RKO (cell line): ENCODE measurements around the gene RPP14.
"Not testable (repeated sequence)": the region's sequence is repeated elsewhere in the genome, so short reads cannot be mapped to it uniquely, and the experiment has no call there.

Experiments used
- DNase-seq: peaks from one replicate; pipeline ENCODE4 v3.0.0-alpha.2; 2016; ENCODE audit warnings: low spot score

The RPP14 gene

DNA sequence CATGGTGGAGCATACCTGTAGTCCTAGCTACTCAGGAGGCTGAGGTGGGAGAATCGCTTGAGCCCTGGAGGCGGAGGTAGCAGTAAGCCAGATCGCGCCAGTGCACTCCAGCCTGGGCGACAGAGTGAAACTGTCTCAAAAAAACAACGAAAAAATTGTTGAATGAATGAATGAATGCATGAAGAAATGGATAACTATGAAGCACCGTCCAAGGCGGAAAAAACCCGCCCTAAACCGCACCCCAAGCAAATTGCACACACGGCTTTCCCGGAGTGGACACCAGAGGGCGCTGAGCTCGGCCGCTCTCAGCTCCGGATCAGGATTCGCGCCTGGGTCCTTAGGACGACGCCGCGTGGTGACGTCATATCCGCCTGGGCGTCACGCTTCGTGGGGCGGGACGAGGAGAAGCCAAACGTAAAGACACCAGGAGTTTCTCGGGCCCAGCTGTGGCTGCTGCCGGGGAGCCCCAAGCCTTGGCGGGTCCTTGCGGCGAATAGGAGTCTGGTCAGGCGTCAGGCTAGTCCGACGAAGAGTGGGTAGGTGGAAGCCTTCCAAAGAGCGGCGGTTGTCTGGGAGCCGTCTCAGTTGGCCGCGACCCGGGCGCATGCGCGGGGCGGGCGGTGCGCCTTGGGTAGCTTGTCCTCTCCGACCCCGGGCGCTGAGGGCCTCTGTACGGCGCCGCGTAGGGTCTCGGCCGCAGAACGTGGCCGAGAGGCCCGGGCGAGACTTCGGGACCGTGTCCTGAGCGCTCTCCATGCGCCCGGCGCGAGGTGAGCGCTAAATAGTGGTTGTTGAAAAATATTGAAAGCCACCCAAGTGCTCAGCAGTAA, at the start of gene RPP14, which contains the start of gene HTD2:
Gene RPP14 (plus strand): TSS at position 364 of the 830 bp plus-strand sequence. CDS start 4,085 bp downstream, outside the sequence.
Gene HTD2 (plus strand): TSS at position 639 of the 830 bp plus-strand sequence. CDS start 11,094 bp downstream, outside the sequence.
- peak; percentile 96 for DNase-seq

DNA sequence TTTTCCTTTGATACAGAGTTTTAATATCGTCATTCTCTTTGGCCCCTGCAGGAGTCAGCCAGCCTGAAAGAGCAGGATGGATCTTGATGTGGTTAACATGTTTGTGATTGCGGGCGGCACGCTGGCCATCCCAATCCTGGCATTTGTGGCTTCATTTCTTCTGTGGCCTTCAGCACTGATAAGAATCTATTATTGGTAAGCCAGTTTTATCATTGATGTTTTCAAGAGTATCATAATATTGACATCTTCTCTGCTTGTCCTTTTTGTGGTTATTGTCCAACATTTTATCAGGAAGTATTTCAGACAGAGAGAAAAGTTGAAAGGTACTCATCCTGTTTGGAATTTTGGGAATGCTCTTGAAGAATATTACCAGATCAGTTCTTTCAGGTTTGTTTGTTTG, 49.5 kb upstream of the RPP14 start:
- no peak for DNase-seq

DNA sequence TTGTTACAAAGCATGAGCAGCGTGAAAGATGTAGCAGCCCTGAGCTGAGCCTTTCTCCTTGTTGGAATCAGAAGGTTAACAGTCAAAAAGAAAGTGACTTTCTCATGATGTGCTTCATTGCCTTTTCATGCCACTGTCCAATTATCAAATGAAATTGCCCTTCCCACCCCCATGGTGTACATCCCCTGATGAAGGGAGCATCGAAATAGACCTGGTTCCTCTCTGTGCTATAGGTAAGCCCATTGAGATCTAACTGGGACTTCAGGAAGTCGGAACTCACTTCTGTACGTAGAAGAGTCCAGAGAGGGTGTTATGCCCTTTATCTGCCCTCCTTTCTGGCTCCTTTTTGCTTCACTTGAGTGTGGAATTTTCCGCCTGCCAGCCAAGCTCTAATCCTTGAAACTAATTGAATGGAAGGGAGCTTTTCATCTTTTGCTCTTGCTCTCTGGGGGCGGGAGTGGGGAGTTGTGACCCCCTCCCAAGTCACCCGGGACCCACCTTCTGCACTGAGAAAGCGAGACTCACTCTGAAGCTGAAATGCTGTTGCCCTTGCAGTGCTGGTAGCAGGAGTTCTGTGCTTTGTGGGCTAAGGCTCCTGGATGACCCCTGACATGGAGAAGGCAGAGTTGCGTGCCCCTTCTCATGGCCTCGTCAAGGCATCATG, 47.5 kb upstream of the RPP14 start:
- no peak for DNase-seq

DNA sequence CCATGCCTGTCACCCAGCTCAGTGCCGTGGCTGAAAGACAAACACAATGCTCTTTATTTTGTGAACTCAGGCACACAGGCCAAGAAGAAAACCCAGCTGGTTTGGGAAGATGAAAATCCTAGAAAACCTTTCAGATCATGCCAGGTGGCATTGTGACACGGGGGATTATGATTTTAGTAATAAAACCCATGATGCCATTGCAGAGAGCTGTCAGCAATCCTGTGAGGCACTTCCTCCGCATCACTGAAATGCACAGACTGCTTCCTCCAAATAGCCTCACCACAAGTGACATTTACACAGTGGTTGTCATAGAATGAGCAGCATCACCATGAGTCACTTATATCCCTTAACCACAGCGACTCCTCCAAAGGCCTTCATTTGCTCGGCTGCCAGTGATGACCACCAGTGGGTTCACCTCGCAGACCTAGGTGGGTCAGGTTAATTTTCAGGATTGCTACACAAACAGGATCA, 45.7 kb upstream of the RPP14 start:
- peak; percentile 86 for DNase-seq

DNA sequence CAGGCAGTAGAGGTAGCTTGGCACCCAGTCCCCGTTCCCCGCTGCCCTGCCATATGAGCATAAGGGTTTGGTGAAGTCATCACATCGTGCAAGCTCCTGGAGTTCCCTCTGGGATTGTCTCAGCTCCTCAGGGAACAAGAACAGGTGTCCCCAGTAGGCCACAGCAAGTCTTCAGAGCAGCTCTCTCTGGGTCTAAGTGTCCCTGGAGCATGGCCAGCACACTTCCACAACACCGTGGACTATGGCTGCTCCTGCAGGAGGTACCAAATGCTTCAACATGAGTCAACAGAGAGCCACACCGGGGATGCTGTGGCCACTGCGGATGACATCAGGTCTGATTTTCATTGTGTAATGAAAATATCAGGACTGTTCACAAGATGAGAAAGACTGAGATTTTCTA, 45.3 kb upstream of the RPP14 start:
- DNase-seq = no peak

DNA sequence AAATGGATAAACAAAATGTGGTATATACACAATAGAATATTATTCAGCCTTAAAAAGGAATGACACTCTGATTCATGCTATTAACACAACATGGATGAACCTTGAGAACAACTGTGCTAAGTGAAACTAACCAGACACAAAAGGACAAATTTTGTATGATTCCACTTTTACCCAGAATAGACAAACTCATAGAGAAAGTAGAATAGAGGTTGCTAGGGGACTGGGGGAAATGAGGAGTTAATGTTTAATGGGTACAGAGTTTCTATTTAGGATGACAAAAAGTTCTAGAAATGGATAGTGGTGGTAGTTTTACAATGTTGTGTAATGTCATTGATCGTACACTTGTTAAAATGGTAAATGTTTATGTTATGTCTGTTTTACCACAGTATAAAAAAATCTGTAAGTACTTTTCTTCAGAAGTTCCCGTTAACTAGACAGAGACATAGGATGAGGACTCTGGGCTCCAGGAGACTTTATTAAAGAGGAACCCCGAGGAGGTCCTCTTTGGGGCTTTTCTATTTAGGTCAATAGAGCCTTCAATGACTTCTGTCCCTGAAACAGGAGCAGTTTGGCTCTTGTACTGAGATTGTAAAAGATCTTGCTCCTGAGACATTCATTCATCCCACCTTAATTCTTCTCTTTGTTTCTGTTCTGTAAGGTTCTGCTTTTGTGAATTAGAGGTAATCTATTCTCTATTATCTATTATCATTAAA, 43.9 kb upstream of the RPP14 start:
- DNase-seq = no peak

DNA sequence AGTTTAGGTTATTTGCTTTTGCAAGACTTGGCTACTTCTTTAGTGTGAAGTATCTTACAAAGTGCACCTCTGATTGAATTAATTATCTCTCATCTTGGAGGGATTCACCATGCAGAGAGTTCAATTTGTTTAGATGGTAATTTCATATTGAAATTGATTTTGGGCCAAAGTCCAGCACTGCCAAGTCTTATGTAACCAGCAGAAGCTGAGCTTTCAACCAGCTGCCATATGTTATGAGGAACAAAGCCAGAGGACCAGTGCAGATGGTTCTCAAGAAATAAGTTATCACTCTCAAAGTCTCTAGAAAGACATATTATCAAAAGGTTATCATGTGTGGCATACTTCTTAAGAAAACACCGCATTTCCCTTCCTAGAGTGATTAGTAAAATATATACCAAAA, 39.5 kb upstream of the RPP14 start:
- DNase-seq = no peak

DNA sequence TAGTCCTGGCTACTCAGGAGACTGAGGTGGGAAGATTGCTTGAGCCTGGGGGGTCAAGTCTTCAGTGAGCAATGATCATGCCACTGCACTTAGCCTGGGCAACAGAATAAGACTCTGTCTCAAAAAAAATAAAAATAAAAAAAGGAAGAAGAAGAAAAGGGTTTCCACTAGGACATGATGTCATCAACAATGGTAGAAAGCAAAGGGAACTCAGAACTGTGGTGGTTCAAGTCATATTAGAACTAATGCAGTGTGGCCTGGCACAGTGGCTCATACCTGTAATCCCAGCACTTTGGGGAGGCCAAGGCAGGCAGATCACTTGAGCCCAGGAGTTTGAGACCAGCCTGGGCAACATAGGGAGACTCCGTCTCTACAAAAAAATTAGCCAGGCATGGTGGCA, 38.5 kb upstream of the RPP14 start:
- DNase-seq = not testable (repeated sequence)

DNA sequence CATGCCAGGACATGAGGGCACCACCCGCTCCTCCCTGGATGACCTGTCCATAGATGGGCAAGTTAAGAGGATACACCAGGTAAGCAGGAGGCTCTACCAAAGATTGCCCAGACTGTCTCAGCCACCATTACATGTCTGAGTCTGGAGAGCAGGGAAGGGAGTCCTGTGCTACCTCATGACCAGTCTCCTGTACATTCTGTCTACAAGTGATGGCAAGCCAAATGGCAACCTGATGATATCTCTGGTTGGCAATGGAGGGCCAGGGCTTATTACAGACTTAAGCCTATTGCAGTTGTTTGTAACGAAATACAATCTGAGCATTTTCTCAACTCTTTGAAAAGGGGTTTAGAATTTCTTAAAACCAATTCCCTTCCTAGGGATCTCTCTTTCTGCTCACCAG, 36.7 kb upstream of the RPP14 start:
- DNase-seq = no peak

DNA sequence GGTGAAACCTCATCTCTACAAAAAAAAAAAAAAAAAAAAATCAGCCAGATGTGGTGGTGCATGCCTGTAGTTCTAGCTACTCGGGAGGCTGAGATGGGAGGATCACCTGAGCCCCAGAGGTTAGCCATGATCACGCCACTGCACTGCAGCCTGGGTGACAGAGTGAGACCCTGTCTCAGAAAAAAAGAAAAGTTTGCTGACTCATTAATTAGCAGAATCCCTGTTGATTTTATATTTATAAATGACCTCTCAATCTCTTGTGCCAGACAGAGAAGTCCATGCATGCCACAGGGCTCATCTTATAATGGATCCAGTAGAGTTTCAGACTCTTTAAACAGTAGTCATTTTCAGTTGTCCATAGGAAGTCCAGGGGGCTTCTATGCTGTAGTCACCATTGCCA, 35.6 kb upstream of the RPP14 start:
- no peak for DNase-seq

DNA sequence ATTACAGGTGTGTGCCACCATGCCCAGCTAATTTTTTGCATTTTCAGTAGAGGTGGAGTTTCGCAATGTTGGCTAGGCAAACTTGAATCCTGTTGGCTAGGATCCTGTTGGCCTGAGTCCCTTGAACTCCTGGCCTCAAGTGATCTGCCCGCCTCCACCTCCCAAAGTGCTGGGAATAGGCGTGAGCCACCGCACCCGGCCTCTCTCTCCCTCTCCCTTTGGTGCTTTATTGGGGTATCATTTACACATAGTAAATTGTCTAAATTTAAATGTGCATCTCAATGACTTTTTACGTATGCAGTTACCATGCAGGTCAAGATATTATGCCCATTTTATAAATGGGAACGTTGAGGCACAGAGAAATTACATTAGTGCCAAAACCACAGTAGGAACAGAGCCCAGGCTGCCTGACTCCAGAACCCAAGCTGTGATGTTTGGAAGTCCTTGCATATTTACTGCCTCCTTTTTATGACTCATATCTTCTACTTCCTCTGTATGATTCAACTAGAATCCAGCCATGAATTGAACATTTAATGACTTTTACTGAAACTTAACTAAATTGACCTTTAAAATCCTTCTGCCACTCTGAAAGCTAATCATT, 34.0 kb upstream of the RPP14 start:
- DNase-seq = peak; percentile 92

DNA sequence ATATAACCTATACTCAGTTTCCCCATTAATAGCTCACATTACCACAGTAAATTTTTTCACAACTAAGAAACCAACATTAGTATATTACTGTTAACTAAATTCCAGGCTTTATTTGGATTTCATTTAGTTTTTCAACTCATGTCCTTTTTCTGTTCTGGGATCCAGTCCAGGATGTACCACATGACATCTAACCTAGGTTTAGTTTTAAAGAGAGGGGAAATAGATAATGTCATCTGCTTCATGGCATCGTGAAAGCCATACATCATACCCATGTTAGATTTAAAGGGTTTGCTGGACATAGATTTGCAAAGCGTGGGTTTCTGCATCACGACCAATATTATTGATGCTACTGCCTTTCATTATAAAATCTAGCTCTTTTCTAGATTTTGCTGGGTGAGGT, 33.2 kb upstream of the RPP14 start:
- DNase-seq = no peak

DNA sequence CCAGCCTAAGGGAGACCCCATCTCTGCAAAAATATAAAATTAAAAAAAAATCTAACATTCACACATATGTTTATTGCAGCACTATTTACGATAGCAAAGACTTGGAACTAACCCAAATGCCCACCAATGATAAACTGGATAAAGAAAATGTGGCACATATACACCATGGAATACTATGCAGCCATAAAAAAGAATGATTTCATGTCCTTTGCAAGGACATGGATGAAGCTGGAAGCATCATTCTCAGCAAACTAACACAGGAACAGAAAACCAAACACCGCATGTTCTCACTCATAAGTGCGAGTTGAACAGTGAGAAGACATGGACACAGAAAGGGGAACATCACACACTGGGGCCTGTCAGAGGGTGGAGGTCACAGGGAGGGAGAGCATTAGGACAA, 32.7 kb upstream of the RPP14 start:
- DNase-seq = not testable (repeated sequence)

DNA sequence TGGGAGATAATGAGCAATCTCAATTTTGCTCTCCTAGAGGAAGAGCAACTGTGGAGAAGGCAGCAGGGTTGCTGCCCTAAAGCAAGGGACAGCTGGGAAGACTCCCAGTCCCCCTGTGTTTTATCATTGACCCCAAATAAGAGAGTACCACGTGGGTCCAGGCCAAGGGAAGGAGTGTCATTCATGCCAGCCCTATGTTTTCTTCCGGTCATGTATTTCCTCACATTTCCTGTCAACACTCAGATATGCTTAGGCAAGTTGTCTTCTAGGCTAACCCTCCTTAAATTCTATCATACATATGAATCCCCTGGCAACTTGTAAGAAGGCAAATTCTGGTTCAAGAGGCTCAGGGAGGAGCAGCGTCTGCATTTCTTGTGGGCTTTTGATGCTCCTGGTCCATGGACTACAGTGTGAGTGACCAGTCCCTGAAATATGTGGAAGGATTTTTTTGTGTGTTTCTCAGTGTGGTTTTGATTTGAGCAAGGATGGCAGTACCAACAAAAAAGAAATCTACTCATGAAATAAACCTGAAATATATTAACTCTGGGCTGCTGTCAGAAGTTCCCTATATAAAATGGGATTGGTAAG, 31.9 kb upstream of the RPP14 start:
- no peak for DNase-seq

DNA sequence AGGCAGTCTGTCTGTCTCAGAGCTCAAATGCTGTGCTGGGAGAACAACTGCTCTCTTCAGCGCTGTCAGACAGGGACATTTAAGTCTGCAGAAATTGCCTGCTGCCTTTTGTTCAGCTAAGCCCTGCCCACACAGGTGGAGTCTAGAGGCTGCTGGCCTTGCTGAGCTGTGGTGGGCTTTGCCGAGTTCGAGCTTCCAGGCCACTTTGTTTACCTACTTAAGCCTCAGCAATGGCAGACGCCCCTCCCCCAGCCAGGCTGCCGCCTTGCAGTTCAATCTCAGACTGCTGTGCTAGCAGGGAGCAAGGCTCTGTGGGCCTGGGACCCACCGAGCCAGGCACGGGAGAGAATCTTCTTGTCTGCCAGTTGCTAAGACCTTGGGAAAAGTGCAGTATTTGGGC, 25.0 kb upstream of the RPP14 start:
- no peak for DNase-seq

DNA sequence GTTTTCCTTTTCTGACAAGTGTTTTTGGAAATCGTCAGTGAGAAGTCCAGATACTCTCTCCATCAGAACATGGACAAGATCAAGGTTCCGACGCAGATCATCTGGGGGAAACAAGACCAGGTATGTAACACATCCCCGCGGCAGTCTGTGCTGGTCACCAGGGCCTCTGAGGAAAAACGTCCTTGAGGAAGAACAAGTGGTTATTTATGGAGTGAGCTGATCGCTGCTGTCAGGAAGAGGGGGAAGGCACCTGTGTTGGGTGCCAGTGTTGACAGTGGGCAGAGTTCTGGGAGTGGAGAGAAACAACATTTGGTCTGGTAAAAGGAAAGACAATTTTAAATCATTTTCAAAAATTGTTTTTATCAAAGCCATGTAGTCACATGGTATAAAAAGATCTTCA, 20.7 kb upstream of the RPP14 start:
- DNase-seq = no peak

DNA sequence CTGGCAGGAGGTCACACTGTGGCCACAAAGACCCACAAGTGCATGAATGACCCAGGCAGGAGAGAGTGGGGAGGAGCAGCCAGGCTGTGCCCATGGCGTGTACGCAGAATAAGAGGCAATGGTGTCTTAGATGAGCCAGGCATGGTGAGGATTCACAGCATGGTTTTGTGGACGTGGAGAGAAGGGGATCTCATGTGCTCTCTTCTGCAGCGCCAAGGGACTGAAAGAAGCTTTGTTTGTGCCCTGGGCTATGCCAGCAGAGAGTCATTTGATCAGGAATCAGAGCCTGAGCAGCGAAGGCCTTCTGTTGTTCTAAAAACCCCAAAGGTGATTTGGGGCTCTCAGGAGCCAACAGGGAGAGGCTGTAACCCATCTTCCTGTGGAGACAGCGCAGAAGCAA, 18.7 kb upstream of the RPP14 start:
- no peak for DNase-seq

DNA sequence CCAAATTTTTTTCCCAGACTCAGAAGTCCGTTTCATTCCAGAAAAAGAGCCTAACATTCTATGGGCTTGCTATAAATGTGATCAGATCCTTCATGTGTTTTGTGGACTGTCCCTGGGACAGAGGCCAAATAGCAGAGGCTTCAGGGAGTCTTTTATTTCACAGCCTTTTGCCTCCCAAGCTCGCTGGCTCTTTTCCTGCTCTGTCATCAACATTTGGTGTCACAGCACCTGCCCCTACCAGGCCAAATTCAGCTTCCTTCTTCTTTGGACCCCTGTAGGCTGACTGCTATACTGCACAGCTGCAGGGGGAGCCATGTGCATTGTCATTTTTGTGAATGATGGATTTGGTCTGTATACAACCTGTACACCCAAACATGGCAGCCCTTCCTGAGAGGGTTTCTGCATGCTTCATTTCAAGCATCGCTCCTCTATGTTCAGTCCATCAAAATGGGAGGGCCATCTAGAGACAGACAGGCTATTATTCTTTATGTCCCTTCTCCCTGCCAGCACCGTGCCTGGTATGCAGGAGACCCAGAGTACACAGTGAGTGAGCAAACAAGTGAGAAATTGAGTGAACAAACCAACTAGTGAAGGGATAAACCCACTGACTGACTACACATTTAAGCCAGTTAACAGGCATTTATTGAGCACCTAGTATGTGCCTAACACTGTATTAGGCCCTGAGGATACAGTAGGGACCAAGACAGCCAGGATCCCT, 17.9 kb upstream of the RPP14 start:
- DNase-seq = no peak

DNA sequence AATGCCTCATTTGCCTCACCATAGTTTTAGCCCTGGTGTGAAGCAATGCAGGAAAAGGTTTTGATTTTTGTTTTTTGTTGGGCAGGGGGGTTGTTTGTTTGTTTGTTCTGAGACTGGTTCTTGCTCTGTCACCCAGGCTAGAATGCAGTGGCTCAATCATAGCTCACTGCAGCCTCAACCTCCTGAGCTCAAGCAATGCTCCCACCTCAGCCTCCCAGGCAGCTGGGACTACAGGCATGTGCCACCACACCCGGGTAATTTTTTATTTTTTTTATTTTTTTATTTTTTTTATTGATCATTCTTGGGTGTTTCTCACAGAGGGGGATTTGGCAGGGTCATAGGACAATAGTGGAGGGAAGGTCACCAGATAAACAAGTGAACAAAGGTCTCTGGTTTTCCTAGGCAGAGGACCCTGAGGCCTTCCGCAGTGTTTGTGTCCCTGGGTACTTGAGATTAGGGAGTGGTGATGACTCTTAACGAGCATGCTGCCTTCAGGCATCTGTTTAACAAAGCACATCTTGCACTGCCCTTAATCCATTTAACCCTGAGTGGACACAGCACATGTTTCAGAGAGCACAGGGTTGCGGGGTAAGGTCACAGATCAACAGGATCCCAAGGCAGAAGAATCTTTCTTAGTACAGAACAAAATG, 17.0 kb upstream of the RPP14 start:
- DNase-seq = not testable (repeated sequence)

DNA sequence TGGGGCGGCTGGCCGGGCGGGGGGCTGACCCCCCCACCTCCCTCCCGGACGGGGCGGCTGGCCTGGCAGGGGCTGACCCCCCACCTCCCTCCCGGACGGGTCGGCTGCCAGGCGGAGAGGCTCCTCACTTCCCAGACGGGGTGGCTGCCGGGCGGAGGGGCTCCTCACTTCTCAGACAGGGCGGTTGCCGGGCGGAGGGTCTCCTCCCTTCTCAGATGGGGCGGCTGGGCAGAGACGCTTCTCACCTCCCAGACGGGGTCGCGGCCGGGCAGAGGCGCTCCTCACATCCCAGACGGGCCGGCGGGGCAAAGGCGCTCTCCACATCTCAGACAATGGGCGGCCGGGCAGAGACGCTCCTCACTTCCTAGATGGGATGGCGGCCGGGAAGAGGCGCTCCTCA, 15.6 kb upstream of the RPP14 start:
- DNase-seq = not testable (repeated sequence)
